ENCODE measurements around the gene TTC9B.

DNA sequence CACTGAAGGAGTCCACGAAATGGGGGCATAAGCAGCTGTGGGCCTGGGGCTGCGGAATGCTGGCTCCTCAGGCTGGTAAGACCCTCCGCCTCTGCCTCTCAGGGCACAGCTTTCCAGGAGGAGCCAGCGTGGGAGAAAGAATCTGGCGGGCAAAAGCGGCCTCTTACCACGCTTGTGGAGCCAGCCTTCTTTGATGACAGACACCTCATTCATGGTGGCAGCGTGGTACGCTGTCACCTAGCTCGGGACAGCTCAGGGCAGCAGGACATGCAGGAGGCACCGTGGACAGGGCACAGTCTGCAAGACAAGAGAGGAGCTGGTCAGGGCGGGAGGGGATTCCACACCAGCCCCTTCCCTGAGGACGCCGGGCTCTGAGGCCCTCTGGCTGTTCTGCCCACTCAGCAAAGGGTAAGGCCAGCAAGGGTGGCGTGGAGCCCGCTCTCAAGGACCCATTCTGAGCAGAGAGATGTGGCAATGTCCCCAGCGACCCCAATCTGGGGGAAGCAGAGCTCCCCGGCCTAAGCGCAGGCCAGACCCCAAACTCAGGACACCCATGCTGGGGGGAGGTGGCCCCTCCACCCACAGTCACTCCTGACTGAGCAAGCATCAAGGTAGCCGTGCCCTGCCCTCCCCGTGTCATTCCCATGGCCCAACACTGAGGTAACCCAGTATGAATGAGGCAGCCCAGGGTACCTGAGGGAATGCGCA is 47.0 kb upstream of the TTC9B start:
- TF ChIP-seq, protein P1, sequence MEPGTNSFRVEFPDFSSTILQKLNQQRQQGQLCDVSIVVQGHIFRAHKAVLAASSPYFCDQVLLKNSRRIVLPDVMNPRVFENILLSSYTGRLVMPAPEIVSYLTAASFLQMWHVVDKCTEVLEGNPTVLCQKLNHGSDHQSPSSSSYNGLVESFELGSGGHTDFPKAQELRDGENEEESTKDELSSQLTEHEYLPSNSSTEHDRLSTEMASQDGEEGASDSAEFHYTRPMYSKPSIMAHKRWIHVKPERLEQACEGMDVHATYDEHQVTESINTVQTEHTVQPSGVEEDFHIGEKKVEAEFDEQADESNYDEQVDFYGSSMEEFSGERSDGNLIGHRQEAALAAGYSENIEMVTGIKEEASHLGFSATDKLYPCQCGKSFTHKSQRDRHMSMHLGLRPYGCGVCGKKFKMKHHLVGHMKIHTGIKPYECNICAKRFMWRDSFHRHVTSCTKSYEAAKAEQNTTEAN (CRISPR knock-in tag; IDR thresholded peaks at IDR 0.05) = no peak
- TF ChIP-seq TP53 (CRISPR knock-in tag; IDR thresholded peaks at IDR 0.05) (no peak), GRHL2 (CRISPR knock-in tag; IDR thresholded peaks at IDR 0.05; ENCODE audit: insufficient replicate concordance, severe bottlenecking) (no peak), ESRRA (CRISPR knock-in tag; IDR thresholded peaks at IDR 0.05; ENCODE audit: borderline replicate concordance) (no peak), SMAD3 (CRISPR knock-in tag; IDR thresholded peaks at IDR 0.05; ENCODE audit: borderline replicate concordance) (no peak)
- TF ChIP-seq, protein P2, sequence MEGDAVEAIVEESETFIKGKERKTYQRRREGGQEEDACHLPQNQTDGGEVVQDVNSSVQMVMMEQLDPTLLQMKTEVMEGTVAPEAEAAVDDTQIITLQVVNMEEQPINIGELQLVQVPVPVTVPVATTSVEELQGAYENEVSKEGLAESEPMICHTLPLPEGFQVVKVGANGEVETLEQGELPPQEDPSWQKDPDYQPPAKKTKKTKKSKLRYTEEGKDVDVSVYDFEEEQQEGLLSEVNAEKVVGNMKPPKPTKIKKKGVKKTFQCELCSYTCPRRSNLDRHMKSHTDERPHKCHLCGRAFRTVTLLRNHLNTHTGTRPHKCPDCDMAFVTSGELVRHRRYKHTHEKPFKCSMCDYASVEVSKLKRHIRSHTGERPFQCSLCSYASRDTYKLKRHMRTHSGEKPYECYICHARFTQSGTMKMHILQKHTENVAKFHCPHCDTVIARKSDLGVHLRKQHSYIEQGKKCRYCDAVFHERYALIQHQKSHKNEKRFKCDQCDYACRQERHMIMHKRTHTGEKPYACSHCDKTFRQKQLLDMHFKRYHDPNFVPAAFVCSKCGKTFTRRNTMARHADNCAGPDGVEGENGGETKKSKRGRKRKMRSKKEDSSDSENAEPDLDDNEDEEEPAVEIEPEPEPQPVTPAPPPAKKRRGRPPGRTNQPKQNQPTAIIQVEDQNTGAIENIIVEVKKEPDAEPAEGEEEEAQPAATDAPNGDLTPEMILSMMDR (IDR thresholded peaks at IDR 0.05) = no peak
- TF ChIP-seq, protein P3, sequence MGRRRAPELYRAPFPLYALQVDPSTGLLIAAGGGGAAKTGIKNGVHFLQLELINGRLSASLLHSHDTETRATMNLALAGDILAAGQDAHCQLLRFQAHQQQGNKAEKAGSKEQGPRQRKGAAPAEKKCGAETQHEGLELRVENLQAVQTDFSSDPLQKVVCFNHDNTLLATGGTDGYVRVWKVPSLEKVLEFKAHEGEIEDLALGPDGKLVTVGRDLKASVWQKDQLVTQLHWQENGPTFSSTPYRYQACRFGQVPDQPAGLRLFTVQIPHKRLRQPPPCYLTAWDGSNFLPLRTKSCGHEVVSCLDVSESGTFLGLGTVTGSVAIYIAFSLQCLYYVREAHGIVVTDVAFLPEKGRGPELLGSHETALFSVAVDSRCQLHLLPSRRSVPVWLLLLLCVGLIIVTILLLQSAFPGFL (CRISPR knock-in tag; IDR thresholded peaks at IDR 0.05; ENCODE audit: borderline replicate concordance) = no peak
- TF ChIP-seq, protein P4, sequence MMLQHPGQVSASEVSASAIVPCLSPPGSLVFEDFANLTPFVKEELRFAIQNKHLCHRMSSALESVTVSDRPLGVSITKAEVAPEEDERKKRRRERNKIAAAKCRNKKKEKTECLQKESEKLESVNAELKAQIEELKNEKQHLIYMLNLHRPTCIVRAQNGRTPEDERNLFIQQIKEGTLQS (CRISPR knock-in tag; conservative IDR thresholded peaks at IDR 0.05) = no peak
- TF ChIP-seq, protein P5, sequence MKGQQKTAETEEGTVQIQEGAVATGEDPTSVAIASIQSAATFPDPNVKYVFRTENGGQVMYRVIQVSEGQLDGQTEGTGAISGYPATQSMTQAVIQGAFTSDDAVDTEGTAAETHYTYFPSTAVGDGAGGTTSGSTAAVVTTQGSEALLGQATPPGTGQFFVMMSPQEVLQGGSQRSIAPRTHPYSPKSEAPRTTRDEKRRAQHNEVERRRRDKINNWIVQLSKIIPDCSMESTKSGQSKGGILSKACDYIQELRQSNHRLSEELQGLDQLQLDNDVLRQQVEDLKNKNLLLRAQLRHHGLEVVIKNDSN (CRISPR knock-in tag; IDR thresholded peaks at IDR 0.05) = no peak
